Vagina (tissue), 2 donors: ENCODE data around the gene ZBTB20.

Experiments used
- POLR2A ChIP-seq, 2 donors: fragments of 450-650 bp; IDR thresholded peaks; one replicate each; pipeline ENCODE4 v1.6.1; 2017; ENCODE audit warnings: antibody characterized with exemption in 2 of 2, mild to moderate bottlenecking in 2 of 2, moderate library complexity in 2 of 2
- TF ChIP-seq, protein P1 (sequence below), 3 experiments: fragments of 450-650 bp in 2 of 3; fragments of 200-600 bp in 1 of 3; sonication (generic) in 1 of 3; IDR thresholded peaks; one replicate each; pipeline ENCODE4 v1.5.1; 2017 to 2019; ENCODE audit warnings: antibody characterized with exemption in 3 of 3, mild to moderate bottlenecking in 2 of 3, moderate library complexity in 2 of 3

DNA sequence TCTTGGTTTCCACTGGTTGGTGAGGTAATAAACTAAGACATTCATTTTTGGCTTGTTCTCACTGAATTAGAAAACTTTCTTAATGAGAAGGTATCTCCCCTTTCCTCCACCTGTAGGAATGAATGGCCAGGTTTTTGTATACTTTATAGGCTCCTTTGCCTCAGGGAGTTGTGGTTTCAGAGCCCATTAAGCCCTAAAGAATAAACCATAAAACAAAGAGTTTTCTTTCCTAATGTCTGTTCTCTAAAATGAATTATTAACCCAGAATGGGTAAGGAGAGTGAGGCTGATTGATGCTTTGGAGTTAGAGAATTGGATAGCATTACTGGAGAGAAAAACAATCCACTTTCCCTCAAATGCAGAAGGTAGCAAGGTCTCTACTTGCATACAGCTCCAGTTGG, 785.7 kb downstream of the ZBTB20 start:
- TF ChIP-seq, protein P1, sequence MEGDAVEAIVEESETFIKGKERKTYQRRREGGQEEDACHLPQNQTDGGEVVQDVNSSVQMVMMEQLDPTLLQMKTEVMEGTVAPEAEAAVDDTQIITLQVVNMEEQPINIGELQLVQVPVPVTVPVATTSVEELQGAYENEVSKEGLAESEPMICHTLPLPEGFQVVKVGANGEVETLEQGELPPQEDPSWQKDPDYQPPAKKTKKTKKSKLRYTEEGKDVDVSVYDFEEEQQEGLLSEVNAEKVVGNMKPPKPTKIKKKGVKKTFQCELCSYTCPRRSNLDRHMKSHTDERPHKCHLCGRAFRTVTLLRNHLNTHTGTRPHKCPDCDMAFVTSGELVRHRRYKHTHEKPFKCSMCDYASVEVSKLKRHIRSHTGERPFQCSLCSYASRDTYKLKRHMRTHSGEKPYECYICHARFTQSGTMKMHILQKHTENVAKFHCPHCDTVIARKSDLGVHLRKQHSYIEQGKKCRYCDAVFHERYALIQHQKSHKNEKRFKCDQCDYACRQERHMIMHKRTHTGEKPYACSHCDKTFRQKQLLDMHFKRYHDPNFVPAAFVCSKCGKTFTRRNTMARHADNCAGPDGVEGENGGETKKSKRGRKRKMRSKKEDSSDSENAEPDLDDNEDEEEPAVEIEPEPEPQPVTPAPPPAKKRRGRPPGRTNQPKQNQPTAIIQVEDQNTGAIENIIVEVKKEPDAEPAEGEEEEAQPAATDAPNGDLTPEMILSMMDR (IDR thresholded peaks at IDR 0.05), result no peak
- TF ChIP-seq POLR2A (IDR thresholded peaks at IDR 0.05), result no peak
